ENCODE results near the gene PHACTR1.

DNA sequence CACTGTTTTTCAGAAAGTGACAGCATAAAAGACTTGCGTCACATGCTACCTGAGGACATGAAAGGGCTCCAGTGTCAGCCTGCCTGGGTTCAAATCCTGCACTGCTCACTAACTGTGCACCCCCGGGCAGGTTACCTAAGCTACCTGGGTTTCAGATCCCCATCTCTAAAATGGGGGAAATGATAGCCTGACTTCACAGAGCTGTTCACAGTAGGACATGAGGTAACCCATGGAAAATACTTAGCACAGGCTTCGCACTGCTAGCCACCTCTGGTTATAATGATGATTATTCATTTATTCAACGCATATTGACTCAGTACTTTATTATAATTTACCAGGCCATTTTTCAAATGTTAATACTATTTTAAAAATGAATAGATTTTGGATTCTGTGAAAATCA is 588.7 kb downstream of the PHACTR1 start:
- TF ChIP-seq, protein P1, sequence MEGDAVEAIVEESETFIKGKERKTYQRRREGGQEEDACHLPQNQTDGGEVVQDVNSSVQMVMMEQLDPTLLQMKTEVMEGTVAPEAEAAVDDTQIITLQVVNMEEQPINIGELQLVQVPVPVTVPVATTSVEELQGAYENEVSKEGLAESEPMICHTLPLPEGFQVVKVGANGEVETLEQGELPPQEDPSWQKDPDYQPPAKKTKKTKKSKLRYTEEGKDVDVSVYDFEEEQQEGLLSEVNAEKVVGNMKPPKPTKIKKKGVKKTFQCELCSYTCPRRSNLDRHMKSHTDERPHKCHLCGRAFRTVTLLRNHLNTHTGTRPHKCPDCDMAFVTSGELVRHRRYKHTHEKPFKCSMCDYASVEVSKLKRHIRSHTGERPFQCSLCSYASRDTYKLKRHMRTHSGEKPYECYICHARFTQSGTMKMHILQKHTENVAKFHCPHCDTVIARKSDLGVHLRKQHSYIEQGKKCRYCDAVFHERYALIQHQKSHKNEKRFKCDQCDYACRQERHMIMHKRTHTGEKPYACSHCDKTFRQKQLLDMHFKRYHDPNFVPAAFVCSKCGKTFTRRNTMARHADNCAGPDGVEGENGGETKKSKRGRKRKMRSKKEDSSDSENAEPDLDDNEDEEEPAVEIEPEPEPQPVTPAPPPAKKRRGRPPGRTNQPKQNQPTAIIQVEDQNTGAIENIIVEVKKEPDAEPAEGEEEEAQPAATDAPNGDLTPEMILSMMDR (IDR thresholded peaks at IDR 0.05): no peak
- TF ChIP-seq POLR2AphosphoS5 (IDR thresholded peaks at IDR 0.05) (no peak), POLR2A (IDR thresholded peaks at IDR 0.05) (no peak), EP300 (IDR thresholded peaks at IDR 0.05) (no peak)
